ENCODE results near the gene DUSP28. TPM values are rescaled to one million over a fixed set of nuclear protein-coding genes. Genes with fewer than 3 reads are reported as not detected.

Gene DUSP28
- total and polyA plus RNA-seq, 9 donors = 2.7 to 9.9 (median 4.3) TPM

GRCh38 chr2:240583774-240584173, 23.6 kb downstream of the DUSP28 start:
- H3K27me3 ChIP-seq = no peaks in the 10 kb centered on the region
- intact Hi-C loops (cut with DNase I) = no loop called here
- 78 to 83% (median 79%) methylated on average over 4 of the region's 4 CpGs for WGBS, 3 donors
- H3K27ac ChIP-seq = no peak overlapping the region
- peak in 1 of 5 donors; percentile 8 for DNase-seq
- H3K36me3 ChIP-seq = no peaks in the 10 kb centered on the region
- peaks cover 25% of the 10 kb centered on the region for H3K4me1 ChIP-seq (ENCODE audit: insufficient read depth)
- H3K9me3 ChIP-seq = no peaks in the 10 kb centered on the region
- H3K4me3 ChIP-seq = no peak overlapping the region
- no peak for TF ChIP-seq POLR2A (IDR thresholded peaks at IDR 0.05)
- TF ChIP-seq, protein P1, sequence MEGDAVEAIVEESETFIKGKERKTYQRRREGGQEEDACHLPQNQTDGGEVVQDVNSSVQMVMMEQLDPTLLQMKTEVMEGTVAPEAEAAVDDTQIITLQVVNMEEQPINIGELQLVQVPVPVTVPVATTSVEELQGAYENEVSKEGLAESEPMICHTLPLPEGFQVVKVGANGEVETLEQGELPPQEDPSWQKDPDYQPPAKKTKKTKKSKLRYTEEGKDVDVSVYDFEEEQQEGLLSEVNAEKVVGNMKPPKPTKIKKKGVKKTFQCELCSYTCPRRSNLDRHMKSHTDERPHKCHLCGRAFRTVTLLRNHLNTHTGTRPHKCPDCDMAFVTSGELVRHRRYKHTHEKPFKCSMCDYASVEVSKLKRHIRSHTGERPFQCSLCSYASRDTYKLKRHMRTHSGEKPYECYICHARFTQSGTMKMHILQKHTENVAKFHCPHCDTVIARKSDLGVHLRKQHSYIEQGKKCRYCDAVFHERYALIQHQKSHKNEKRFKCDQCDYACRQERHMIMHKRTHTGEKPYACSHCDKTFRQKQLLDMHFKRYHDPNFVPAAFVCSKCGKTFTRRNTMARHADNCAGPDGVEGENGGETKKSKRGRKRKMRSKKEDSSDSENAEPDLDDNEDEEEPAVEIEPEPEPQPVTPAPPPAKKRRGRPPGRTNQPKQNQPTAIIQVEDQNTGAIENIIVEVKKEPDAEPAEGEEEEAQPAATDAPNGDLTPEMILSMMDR (IDR thresholded peaks at IDR 0.05) = no peak
- no peak for TF ChIP-seq EP300 (IDR thresholded peaks at IDR 0.05)

GRCh38 chr2:240584486-240585031, 24.4 kb downstream of the DUSP28 start:
- Histone ChIP-seq H3K4me3 (no peak overlapping the region), H3K4me1 (ENCODE audit: insufficient read depth) (peaks cover 25% of the 10 kb centered on the region), H3K36me3 (no peaks in the 10 kb centered on the region), H3K27ac (no peak overlapping the region), H3K27me3 (no peaks in the 10 kb centered on the region), H3K9me3 (no peaks in the 10 kb centered on the region)
- WGBS, 3 donors = 80 to 85% (median 85%) methylated on average over 4 of the region's 4 CpGs
- intact Hi-C loops (cut with DNase I) = no loop called here
- TF ChIP-seq POLR2A (IDR thresholded peaks at IDR 0.05) (no peak), EP300 (IDR thresholded peaks at IDR 0.05) (no peak)
- TF ChIP-seq, protein P1 (IDR thresholded peaks at IDR 0.05) = no peak
- DNase-seq = peak in 2 of 5 donors; percentile 24 to 35

- 63 to 71% (median 68%) methylated on average over 6 of the region's 6 CpGs for WGBS, 3 donors
- Histone ChIP-seq H3K27ac (no peak overlapping the region), H3K4me1 (ENCODE audit: insufficient read depth) (peaks cover 23% of the 10 kb centered on the region), H3K9me3 (no peaks in the 10 kb centered on the region), H3K27me3 (no peaks in the 10 kb centered on the region), H3K36me3 (no peaks in the 10 kb centered on the region), H3K4me3 (peak overlapping the region; percentile 84)
- TF ChIP-seq EP300 (IDR thresholded peaks at IDR 0.05) (no peak), POLR2A (IDR thresholded peaks at IDR 0.05) (no peak)
- TF ChIP-seq, protein P1 (IDR thresholded peaks at IDR 0.05) = no peak
- intact Hi-C loops (cut with DNase I) = no loop called here
- peak in 2 of 5 donors; percentile 20 to 35 for DNase-seq
Observed at GRCh38 chr2:240585101-240585500, 24.9 kb downstream of the DUSP28 start.

DNA sequence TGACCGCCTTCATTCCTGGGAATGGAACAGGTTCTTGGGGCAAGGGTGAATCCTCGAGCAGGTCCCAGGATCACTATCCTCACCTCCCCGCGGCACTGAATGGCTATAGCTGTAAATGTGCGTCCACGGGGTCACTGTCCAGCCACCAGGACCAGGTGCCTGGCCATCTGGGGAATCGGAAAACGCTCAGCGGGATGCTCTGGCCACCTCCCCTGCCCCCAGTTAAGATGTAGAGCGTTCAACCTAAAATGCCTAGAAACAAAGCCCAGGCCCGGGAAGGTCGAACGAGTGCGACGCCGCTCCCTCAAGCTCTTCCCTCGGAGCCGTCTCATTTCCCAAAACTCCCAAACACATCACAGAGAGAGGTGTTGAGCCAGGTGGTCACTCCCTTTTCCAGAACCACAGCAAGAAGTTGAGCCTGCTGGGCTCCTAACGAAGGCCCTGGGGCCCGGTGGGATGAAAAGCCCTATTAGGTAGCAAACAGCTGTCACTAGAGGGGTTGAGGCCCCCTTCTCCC, 25.6 kb downstream of the DUSP28 start:
- no peak for TF ChIP-seq POLR2A (IDR thresholded peaks at IDR 0.05)
- TF ChIP-seq EP300 (IDR thresholded peaks at IDR 0.05) = no peak
- TF ChIP-seq, protein P1 (IDR thresholded peaks at IDR 0.05) = no peak
- peak overlapping the region; percentile 84 for H3K4me3 ChIP-seq
- intact Hi-C loops (cut with DNase I) = no loop called here
- H3K27ac ChIP-seq = peak overlapping the region; percentile 93 to 95
- H3K36me3 ChIP-seq = no peaks in the 10 kb centered on the region
- H3K9me3 ChIP-seq = no peaks in the 10 kb centered on the region
- peaks cover 21% of the 10 kb centered on the region for H3K4me1 ChIP-seq (ENCODE audit: insufficient read depth)
- 2 to 3% (median 2%) methylated on average over 20 of the region's 20 CpGs for WGBS, 3 donors
- H3K27me3 ChIP-seq = no peaks in the 10 kb centered on the region
- peak in 2 of 5 donors; percentile 27 to 37 for DNase-seq

Measured in ovary (tissue), 9 donors.